ENCODE results near the gene TRAPPC12. TPM values are rescaled to one million over a fixed set of nuclear protein-coding genes. Genes with fewer than 3 reads are reported as not detected.

TRAPPC12 gene
- total RNA-seq, 2 experiments from 2014 or later: 49.8 to 64.0 TPM

- POLR2A ChIA-PET: no interaction called here
- Mint-ChIP-seq H3K4me3 (no peak overlapping the region), H3K27me3 (no peaks in the 10 kb centered on the region), H3K27ac (no peak overlapping the region), H3K36me3 (ENCODE audit: low read depth) (peaks cover 40% of the 10 kb centered on the region), H3K4me1 (ENCODE audit: low read depth) (peaks cover 12% of the 10 kb centered on the region), H3K9me3 (no peaks in the 10 kb centered on the region)
- TF ChIP-seq, protein P1, sequence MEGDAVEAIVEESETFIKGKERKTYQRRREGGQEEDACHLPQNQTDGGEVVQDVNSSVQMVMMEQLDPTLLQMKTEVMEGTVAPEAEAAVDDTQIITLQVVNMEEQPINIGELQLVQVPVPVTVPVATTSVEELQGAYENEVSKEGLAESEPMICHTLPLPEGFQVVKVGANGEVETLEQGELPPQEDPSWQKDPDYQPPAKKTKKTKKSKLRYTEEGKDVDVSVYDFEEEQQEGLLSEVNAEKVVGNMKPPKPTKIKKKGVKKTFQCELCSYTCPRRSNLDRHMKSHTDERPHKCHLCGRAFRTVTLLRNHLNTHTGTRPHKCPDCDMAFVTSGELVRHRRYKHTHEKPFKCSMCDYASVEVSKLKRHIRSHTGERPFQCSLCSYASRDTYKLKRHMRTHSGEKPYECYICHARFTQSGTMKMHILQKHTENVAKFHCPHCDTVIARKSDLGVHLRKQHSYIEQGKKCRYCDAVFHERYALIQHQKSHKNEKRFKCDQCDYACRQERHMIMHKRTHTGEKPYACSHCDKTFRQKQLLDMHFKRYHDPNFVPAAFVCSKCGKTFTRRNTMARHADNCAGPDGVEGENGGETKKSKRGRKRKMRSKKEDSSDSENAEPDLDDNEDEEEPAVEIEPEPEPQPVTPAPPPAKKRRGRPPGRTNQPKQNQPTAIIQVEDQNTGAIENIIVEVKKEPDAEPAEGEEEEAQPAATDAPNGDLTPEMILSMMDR (IDR thresholded peaks at IDR 0.05): no peak
- Histone ChIP-seq H3K4me3 (ENCODE audit: low read length) (no peak overlapping the region), H3K27me3 (ENCODE audit: control insufficient read depth in 1 of 2, insufficient read depth in 2 of 2, low read length in 2 of 2) (no peaks in the 10 kb centered on the region), H3K27ac (ENCODE audit: low read depth in 1 of 2, low read length in 2 of 2) (no peak overlapping the region), H3K9me3 (ENCODE audit: control insufficient read depth in 1 of 2, insufficient read depth in 1 of 2, low read length in 2 of 2) (peaks cover 0 to 4% of the 10 kb centered on the region in 2 experiments), H3K36me3 (ENCODE audit: insufficient read depth, low read length) (peaks cover 30% of the 10 kb centered on the region), H3K4me1 (ENCODE audit: insufficient read depth, low read length) (no peaks in the 10 kb centered on the region)
- ATAC-seq (ENCODE audit: poor library complexity) (no peak), DNase-seq (no peak)
- intact Hi-C loops (cut with DNase I, micrococcal nuclease): no loop called here
- CTCF ChIA-PET: interaction anchor here (0.7 to 0.9 kb wide), 2 partner anchors 19 to 170 kb away, joined by 3 read pairs; no protein-coding TSS in a partner anchor
These were observed 101.5 kb downstream of the TRAPPC12 start for GRCh38 chr2:3481011-3481400.

GRCh38 chr2:3481736-3482362, 102.4 kb downstream of the TRAPPC12 start:
- Mint-ChIP-seq H3K36me3 (ENCODE audit: low read depth) (peaks cover 33% of the 10 kb centered on the region), H3K27me3 (no peaks in the 10 kb centered on the region), H3K4me3 (no peak overlapping the region), H3K27ac (no peak overlapping the region), H3K4me1 (ENCODE audit: low read depth) (peaks cover 12% of the 10 kb centered on the region), H3K9me3 (no peaks in the 10 kb centered on the region)
- CTCF ChIA-PET: interaction anchor here (0.9 kb wide), 1 partner anchor 20 kb away, joined by 3 read pairs; no protein-coding TSS in a partner anchor
- Histone ChIP-seq H3K4me3 (ENCODE audit: low read length) (no peak overlapping the region), H3K9me3 (ENCODE audit: control insufficient read depth in 1 of 2, insufficient read depth in 1 of 2, low read length in 2 of 2) (peaks cover 0 to 13% of the 10 kb centered on the region in 2 experiments), H3K36me3 (ENCODE audit: insufficient read depth, low read length) (peaks cover 24% of the 10 kb centered on the region), H3K4me1 (ENCODE audit: insufficient read depth, low read length) (no peaks in the 10 kb centered on the region), H3K27me3 (ENCODE audit: control insufficient read depth in 1 of 2, insufficient read depth in 2 of 2, low read length in 2 of 2) (no peaks in the 10 kb centered on the region), H3K27ac (ENCODE audit: low read depth in 1 of 2, low read length in 2 of 2) (no peak overlapping the region)
- intact Hi-C loops (cut with DNase I, micrococcal nuclease): no loop called here
- ATAC-seq (ENCODE audit: poor library complexity) (no peak), DNase-seq (no peak)
- TF ChIP-seq, protein P1 (IDR thresholded peaks at IDR 0.05): no peak
- POLR2A ChIA-PET: no interaction called here

GRCh38 chr2:3482363-3482821, 102.9 kb downstream of the TRAPPC12 start:
- Histone ChIP-seq H3K27me3 (ENCODE audit: control insufficient read depth in 1 of 2, insufficient read depth in 2 of 2, low read length in 2 of 2) (no peaks in the 10 kb centered on the region), H3K4me1 (ENCODE audit: insufficient read depth, low read length) (no peaks in the 10 kb centered on the region), H3K27ac (ENCODE audit: low read depth in 1 of 2, low read length in 2 of 2) (no peak overlapping the region), H3K36me3 (ENCODE audit: insufficient read depth, low read length) (peaks cover 23% of the 10 kb centered on the region), H3K4me3 (ENCODE audit: low read length) (no peak overlapping the region), H3K9me3 (ENCODE audit: control insufficient read depth in 1 of 2, insufficient read depth in 1 of 2, low read length in 2 of 2) (peaks cover 0 to 18% of the 10 kb centered on the region in 2 experiments)
- DNase-seq (no peak), ATAC-seq (ENCODE audit: poor library complexity) (no peak)
- ChIA-PET POLR2A (no interaction called here), CTCF (no interaction called here)
- Mint-ChIP-seq H3K4me3 (no peak overlapping the region), H3K36me3 (ENCODE audit: low read depth) (peaks cover 31% of the 10 kb centered on the region), H3K27ac (no peak overlapping the region), H3K4me1 (ENCODE audit: low read depth) (peaks cover 12% of the 10 kb centered on the region), H3K27me3 (no peaks in the 10 kb centered on the region), H3K9me3 (no peaks in the 10 kb centered on the region)
- TF ChIP-seq, protein P1 (IDR thresholded peaks at IDR 0.05): no peak
- intact Hi-C loops (cut with DNase I, micrococcal nuclease): no loop called here

Data from CD4-positive, alpha-beta T cell (primary cell).